ENCODE data around the gene HNRNPLL.
"Not testable (repeated sequence)": the region's sequence is repeated elsewhere in the genome, so short reads cannot be mapped to it uniquely, and the experiment has no call there.

DNA sequence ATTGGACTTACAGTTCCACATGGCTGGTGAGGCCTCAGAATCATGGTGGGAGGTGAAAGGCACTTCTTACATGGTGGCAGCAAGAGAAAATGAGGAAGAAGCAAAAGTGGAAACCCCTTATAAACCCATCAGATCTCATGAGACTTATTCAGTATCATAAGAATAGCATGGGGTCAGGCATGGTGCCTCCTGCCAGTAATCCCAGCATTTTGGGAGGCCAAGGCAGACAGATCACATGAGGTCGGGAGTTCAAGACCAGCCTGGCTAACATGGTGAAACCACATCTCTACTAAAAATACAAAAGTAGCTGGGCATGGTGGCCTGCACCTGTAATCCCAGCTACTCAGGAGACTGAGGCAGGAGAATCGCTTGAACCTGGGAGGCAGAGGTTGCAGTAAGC, 6.5 kb upstream of the HNRNPLL start:
- TF ChIP-seq, protein P1, sequence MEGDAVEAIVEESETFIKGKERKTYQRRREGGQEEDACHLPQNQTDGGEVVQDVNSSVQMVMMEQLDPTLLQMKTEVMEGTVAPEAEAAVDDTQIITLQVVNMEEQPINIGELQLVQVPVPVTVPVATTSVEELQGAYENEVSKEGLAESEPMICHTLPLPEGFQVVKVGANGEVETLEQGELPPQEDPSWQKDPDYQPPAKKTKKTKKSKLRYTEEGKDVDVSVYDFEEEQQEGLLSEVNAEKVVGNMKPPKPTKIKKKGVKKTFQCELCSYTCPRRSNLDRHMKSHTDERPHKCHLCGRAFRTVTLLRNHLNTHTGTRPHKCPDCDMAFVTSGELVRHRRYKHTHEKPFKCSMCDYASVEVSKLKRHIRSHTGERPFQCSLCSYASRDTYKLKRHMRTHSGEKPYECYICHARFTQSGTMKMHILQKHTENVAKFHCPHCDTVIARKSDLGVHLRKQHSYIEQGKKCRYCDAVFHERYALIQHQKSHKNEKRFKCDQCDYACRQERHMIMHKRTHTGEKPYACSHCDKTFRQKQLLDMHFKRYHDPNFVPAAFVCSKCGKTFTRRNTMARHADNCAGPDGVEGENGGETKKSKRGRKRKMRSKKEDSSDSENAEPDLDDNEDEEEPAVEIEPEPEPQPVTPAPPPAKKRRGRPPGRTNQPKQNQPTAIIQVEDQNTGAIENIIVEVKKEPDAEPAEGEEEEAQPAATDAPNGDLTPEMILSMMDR (IDR thresholded peaks at IDR 0.05 in 8 of 11, conservative IDR thresholded peaks at IDR 0.05 in 3 of 11): not testable (repeated sequence)
- TF ChIP-seq POLR2AphosphoS5, POLR2A (IDR thresholded peaks at IDR 0.05): not testable (repeated sequence)
